GM12872 (cell line): Measurements from ENCODE around the gene ZNF335.

Source experiments
- CTCF ChIP-seq: IDR thresholded peaks from 3 replicates; pipeline ENCODE4 v1.5.1; 2011; ENCODE audit warnings: low read depth, mild to moderate bottlenecking, low read length, moderate library complexity; ENCODE audit not compliant: insufficient read depth

Gene ZNF335

GRCh38 chr20:45958593-45958992, 13.4 kb downstream of the ZNF335 start:
- TF ChIP-seq CTCF = no peak

- TF ChIP-seq CTCF = no peak
Measured at GRCh38 chr20:45957021-45957941, 14.7 kb downstream of the ZNF335 start.

GRCh38 chr20:45953672-45954071, 18.3 kb downstream of the ZNF335 start:
- TF ChIP-seq CTCF = no peak

GRCh38 chr20:45952861-45953260, 19.1 kb downstream of the ZNF335 start:
- TF ChIP-seq CTCF = no peak

- TF ChIP-seq CTCF = no peak
Measured at GRCh38 chr20:45951925-45952834, 19.8 kb downstream of the ZNF335 start.

- no peak for TF ChIP-seq CTCF
Measured at GRCh38 chr20:45950330-45950646, 21.7 kb downstream of the ZNF335 start.
